Uterus (tissue), 2 donors: Measurements from ENCODE around the gene MB.

ENCODE experiments used
- CTCF ChIP-seq, 4 experiments: fragments of 200-600 bp in 2 of 4; fragments of 450-650 bp in 2 of 4; sonication (generic) in 2 of 4; IDR thresholded peaks; one replicate each; pipeline ENCODE4 v1.5.1; 2016 to 2019; ENCODE audit warnings: antibody characterized with exemption in 4 of 4, mild to moderate bottlenecking in 2 of 4, moderate library complexity in 1 of 4
- POLR2A ChIP-seq, 2 donors: fragments of 450-650 bp; IDR thresholded peaks; one replicate each; pipeline ENCODE4 v1.6.1; 2016; ENCODE audit warnings: antibody characterized with exemption in 2 of 2, mild to moderate bottlenecking in 1 of 2, moderate library complexity in 1 of 2

DNA sequence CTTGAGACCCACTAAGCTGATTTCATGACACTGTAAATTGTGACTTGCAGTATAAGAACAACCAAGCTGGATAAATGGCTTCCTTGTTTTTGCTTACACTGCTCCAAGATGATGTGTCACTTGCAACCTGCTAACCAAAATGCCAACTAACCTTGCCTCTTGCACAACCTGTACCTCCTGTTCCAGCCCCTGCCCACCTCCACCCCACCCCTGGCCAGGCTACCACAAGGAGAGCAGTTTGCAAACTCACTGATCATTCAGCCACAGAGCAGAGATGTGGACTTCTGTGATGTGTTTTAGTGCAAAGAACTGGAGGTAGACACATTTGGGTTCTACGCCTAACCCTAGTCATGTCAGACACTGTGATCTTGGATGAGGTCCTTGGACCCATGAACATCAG is 26.9 kb upstream of the MB start:
- no peak for TF ChIP-seq CTCF (IDR thresholded peaks at IDR 0.05)
- TF ChIP-seq POLR2A (IDR thresholded peaks at IDR 0.05): no peak
